Inflammatory macrophage (primary cell): ENCODE data around the gene RFX4.

Source experiments
- DNase-seq, 2 donors: peaks; one replicate each; pipeline ENCODE4 v3.0.0-alpha.2; 2020 to 2022

RFX4 gene

DNA sequence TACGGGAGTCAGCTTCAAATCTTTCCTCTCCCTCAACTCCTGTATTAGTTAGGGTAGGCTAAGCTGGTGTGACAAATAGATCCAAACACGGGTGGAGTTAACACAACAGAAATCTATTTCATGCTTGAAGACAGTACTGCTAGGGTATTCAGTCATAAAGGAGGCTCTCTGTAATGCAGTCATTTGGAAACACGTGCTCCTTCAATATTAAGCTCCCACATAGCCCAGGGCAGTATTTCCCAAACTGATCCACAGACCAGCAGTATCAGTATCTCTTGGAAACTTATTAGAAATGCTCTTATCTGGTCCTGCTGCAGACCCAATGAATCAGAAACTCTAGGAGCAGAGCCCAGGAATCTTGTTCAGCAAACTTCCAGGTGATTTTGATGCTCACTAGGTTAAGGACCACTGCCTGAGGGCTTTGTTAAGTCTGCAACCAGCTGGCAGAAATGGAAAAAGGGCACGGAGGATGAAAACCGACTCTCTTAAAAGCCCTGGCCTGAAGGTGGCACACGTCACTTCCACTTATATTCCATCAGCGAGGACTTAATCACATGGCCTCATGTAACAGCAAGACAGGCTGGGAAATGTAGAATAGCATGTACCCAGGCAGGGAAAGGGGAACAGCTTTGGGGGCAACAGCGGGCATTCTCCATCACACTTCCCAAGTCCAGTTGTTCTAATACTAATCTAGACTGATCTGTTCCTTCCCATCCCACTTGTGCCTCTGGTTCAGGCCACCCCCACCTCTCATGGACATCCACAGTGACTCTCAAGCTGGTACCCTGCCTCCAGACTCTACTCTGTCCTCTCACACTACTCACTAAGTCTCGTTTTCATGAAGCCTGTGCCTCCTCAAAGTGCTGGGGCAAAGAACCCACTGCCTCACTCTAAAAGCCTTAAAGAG lies 153.5 kb downstream of the RFX4 start:
- DNase-seq, result peak in 1 of 2 donors; percentile 14

DNA sequence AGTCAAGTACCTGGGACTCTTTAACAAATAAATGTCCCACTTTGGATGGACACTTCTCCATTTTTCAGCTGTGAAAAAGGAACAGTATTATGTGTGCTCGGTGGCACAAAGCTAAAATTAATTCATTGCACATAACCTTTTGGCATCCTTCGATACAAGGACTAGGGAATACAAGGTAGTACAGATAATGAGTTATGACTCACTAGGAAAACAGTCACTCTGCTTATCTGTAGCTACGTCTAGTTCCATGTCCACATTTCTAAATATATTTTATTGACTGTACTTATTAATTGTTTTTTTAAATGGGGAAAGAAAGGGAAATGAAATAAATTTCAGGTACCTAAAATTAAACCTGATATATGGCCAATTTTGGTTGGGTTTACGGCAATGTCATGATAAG lies 156.5 kb downstream of the RFX4 start:
- DNase-seq, result peak in 1 of 2 donors; percentile 6

DNA sequence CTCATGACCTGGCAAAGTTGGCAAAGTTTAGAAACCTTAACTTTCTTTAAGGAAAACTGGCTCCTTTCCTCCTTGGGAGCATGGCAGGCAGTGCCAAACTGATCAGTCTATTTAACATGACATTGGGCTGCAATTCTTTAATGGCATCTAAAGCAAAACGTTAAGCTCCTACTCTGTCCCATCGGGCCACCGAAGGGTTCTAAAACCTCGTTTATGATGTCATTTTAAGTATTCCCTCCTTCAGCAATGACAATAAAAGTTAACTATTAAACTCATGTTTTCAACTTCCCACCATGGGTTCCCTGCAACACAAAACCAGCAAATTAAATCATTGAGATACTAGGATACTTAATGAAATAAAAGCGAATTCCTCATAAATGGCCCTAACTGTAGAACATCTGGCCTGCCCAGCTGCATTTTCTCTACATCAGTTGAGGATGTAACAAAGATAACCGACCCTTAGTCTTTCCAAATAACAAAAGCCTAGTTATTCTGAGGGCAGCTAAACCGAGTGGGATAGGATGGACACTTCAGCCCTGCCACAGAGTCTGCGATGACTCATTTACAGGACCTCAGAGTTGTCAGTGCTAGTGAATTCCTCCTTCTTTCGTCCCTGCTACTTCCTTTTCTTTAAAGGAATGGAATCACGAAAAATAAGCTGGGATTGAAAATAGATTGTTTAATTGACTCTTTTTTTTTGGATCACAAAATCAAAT lies 157.2 kb downstream of the RFX4 start:
- peak; percentile 19 to 20 for DNase-seq

DNA sequence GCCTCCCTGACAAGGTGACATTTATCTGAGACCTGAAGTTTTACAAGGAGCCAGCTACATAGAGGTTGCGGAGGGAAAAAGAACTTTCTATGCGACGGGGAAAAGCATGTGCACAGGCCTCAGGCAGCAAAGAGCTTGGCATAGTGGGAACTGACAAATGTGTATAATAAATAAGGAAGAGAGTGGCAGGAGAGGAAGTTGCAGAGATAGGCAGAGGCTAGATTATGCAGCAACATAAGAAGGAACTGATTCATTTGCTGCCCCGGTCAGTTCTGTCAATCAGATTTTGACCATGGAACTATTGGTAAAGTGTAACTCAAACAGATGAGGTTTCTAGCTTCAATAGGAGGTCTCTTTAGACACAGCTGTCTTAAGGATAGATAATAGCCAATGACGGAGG lies 158.0 kb downstream of the RFX4 start:
- DNase-seq, result peak; percentile 69 to 75

DNA sequence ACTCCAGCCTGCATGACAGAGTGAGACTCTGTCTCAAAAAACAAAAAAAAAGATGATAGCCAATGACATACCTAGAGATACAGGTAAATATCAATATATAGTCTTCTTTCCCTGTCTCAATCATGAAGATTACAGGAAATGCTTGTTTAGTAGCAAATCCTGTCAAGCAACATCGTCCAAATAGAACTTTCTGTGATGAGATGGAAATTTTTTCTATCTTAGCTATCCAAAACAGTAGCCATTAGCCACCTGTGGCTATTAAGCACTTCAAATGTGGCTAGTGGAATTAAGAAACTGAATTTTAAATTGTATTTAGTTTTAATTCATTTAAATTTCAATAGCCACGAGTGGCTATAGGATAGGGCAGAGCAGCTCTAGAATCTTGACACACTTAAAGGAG lies 158.4 kb downstream of the RFX4 start:
- no peak for DNase-seq

DNA sequence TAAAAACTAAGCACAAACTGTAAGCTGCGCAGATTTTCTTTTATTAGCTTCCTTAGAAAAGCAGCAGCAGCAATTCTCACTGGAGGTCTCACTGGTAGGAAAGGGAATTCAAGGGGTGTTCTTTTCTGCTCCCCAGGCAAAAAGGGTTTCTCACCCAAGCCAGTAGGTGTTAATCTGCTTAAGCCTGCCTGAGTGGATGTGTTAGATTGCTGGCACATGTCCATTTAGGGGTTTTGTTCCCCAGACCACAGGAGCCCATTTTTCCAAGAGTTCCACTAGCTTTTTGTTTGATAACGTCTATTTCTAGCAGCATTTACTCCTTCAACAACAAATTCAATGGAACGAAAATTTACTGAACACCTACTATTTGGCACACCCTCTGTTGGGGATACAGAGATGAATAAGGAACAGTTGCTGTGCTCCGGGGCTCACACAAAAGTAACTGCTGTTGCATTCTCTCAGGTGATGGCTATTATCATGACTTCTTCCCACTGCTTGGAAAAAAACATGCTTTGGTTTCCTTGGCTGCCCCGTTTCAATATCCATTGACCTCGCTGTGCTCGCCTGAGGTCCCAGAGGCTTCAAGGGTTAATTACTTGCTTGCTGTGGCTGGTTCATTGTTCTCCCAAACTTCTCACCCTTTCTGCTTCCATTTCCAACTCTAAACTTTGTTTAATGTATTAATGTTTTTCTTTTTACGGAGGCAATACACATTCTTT lies 160.6 kb downstream of the RFX4 start:
- DNase-seq, result no peak

DNA sequence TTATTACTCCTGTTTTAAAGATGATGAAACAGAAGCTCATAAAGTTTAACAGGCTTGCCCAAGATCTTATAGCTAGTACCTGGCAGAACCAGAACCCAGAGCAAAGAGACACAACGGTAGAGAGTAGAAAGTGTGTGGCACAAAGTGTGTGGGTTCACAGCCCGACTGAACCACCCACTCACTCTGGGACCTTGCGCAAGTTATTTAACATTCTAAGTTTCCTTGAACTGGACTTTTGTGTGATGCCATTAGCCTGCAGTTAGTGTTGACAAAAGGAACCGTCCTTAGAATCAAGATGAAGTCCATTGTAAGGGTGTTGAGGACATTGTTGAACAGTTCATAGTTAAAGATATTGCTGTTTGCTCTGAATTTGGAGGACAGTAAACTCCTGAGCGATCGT lies 161.8 kb downstream of the RFX4 start:
- DNase-seq, result peak in 1 of 2 donors; percentile 10

DNA sequence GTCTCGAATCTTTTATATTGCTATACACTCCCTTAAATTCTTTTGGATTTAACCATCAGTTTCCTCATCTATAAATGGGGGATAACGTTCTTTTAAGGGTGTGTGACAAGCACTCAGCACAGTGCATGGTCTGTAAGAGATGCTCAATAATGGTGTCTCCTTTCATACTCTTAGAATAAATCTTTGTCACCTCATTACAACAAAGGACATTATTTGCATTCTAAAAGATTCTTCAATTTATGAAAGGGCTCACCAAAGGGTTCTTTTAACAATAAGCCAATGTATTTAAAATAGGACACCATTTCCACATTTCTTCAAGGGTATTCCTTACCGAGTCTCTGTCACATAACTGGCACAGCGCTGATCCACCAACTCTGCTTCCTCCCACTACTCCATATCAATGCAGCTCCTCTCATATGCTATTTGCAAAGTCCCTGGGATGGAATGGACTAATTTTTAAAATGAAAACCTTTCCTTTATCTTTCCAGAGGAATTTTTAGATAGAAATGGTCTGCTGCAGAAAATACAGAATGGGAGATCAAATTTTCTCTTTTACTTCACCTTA lies 162.5 kb downstream of the RFX4 start:
- DNase-seq, result no peak

DNA sequence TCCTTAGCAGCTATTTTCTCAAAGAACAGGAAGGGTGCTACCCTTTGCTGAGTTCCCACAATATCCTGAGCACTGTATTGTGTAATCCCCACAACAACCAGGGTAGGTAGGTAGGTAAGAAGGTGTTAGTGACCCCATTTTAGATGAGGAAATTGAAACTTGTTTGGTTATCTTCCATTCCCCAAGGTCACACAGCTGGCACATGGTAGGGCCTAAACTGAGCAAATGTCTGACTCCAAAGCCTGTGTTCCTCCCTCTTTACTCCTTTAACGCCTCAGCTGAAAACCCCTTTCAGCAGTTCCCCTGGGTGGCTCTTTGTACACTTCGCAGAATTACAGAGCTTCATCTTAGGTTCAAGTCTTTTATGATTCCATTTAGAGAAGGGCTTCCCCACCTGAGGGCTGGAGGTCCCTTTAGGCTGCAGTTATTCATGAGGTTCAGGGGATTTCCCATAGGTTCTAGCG lies 165.2 kb downstream of the RFX4 start:
- no peak for DNase-seq

DNA sequence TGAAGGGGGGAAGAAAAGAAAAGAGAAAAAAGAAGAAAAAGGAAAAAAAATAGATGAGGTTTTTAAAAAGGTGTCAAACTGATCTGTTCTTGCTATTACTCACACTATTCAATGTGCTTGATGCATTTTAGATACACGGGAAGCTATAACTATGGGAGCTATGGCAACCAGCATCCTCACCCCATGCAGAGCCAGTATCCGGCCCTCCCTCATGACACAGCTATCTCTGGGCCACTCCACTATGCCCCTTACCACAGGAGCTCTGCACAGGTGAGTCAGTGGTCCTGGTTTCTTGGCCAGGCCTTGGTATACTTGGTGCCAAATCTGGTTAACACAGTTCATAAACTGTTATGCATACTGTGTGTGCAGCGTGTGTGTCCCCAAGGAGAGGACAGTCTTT lies 167.7 kb downstream of the RFX4 start:
- DNase-seq, result no peak

DNA sequence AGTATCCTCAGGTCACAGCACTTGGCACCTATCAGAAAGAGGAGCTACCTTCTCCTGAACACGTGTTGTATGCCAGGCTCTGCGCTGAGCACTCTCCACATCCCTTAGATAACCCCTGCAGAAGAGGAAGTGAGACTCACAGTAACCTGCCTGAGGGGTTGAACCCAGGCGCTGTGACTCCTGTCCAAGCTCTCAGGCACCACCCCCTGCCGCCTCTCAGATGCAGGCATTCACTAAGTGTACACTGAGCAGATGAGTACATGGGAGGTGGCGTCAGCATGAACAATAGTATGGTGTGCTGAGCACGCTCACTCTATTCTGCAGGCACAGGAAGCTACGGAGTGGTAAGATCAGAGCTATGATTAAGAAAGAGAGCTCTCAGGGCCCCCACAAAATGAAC lies 170.7 kb downstream of the RFX4 start:
- no peak for DNase-seq

DNA sequence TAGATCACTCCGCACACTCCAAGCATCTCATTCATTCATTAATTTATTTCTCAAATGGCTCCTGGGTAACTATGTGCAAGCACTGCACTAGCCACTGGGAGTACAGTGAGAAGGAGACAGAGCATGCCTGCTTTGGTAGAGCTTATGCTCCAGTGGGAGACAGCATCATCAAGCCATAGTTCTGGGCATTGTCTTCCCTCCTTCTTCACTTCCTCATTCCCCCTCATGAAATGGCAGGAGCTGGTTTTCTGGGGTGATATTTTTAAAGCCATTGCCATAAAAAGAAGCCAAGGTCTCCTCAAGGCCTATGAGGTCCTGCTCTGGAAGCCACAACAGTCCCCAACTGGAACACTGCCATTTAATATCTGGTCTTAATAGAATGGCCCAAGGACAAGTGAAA lies 171.5 kb downstream of the RFX4 start:
- DNase-seq, result no peak

DNA sequence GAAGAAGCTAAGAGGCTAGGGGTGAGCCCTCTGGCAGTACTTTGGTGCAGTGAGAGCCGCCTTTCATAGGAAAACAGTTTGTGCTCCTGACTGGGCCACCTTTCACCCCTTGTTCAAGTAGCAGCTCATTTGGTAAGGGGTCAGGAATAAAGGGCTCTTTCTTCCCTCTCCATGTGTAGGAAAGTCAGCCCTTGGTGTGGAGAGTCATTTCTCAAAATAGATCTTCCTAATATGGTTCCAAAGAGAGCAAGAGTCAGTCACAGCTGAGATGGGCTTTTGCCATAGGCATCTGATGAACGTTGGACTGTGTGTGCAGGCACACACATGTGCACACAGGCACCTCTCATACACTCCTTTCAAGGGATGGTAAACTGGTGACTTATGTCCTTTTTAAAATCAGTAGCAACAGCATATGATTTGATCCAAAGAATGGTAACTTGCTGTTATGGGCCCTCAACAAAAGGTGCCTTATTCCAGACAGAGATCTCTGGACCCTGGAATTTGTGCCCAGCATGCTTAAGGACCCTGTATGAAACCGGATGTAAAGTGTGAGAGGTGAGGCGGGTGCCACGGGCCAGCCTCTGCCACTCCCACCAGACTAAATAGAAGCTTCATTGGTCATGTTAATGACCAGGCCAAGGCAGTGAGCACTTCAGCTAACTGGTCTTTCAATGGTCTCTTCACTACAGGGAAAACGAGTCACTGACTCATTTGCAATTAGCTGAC lies 175.0 kb downstream of the RFX4 start:
- DNase-seq, result no peak

DNA sequence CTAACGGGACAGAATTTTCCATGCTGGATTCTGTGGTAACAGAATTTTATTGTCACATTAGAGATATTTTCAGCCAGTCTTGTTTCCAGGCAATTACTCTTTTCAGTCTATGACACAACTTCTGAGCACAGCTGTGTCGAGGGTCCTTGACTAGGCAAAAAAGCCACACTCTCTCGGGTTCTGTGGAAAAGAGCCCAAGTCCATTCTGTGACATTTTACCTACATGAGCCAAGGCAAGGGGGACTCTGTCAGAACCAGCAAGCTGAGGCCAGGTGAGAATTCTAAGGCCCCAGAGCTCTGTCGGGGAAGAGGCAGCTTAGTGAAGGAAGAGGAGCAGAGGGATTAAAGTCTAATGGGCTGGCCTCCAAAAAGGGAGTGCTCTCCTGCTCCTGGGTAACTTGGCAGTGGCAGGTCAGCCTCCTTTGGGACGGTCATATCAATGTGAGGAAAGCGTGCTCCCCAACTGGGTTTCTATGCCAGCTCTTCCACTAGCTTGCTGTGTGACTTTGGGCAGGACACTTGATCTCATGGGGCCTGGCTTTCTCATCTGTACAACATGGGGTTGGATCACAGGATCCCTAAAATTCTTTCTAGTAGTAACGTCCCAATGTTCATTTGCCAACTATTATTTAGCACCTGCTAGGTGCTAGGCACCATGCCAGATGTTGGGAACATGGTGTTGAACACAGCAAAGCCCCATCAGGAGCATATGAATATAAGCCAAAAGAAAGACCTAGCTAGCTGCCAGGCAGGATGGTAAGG lies 175.7 kb downstream of the RFX4 start:
- no peak for DNase-seq

DNA sequence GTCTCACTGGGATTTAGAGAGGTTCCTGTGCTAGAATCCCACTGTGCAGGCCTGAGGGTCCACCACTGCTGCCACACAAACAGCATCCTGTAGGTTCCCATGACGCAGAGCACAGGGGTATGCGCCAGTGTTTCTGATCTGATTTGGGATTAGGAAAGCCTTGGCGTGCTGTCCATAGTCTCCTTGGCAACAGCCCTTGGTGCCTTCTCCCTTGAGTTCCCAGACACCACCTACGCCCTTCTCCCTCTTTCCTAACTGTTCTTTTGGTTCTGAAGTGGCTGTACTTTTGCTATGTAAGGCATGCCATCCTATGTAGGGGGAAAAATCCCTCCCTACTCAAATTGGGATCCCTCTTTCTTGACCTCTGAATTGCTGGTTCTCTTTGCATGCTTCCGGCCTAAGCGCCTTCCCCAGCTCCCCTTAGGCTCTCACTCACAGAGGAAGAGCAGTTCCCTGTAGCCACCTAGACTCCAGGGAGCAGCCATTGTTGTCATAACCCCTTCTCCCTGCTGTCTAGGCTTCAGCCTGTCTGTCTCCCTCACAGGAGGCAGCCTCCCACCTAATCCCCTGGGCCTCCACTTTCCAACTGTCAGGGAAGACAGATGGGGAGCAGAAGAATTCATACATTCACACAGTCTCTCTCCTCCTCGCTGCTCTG lies 176.9 kb downstream of the RFX4 start:
- no peak for DNase-seq

DNA sequence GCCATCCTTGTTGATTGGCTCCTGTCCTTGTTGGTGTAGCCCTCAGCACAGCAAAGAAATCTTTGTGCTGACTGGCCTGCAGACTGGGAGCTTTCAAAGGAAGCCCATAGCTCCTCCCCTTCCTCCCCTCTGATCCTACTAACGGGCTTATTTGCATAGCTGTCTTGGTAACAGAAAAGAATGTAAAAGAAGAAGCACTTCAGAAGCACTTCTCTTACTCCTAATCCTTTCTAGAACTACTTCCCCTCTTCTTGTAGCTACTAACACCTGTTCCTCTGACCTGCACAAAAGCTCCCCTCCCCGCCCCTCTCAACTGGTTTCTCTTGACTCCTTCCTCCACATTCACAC lies 177.4 kb downstream of the RFX4 start:
- peak; percentile 23 to 64 for DNase-seq

DNA sequence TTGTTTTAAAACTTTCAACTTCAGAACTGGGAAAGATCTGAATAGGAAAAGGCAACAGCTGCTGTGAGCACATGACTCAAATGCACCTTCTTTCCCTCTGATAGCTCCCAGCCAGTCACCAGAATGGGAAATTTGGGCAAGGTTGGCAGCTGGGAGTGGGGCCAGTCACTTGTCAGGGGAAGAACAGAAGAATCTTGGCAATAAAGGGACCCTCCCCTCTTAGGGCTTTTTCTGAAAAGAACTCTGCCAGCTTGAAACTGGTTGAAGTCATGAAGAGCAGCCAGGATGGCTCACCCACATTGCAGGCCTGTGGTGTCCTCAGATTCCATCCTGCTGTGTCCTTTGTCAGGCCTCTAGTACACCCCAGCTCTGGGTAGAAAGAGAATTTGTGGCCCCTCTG lies 181.4 kb downstream of the RFX4 start:
- DNase-seq, result no peak

DNA sequence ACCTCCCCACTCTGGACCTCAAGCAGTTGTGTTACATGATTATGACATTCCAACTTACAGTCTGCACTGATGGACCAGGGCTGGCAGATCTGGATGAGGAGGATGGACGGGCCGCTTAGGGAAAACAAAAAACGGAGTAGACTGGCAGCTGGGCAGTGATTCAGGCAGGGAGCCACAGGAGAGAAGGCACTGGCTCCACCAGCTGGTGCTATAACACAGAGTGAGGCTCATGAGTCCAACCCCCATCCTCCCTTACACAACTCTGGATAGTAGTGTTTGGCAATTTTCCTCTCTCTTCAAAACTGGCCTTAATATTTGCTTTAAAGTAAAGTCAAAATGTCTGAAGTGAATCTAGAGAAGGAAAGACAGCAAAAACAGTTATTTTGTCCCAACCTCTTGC lies 181.9 kb downstream of the RFX4 start:
- DNase-seq, result peak; percentile 37 to 60

DNA sequence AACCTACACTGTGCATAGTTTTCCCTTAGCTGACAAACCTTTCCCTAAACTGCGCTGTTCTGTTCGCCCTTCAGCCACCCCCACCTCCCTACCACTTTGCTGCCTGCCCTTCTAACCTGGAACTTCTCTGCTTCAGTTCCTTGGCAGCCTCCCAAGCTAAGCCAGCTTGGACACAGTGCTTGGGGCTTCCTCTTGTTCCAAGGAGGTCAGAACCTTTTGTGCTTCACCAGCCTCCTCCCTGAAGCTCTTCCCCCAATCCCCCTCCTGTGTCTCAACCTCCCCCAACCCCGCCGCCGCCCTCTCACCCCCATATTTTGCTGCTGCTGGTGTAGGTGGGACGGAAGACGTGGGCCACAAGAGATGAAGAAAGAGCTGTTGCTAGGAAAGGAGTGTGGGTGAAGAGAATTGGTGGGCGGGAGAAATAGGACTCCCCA lies 183.6 kb downstream of the RFX4 start:
- DNase-seq, result peak; percentile 37 to 60

DNA sequence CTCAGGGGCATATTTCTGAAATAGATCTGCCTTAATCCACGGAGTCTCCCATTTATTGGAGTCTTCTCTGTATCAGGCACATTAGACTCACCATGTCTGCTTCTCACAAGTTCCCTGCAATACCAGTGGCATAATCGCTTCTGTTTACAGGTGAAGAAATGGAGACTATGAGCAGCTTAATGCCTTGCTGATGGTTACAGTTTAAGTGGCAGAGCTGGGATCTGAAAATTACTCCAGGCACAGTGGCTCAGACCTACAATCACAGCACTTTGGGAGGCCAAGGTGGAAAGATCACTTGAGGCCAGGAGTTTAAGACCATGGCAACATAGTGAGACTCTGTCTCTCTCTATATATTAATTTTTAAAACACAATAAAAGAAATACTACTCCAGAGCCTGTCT lies 184.4 kb downstream of the RFX4 start:
- no peak for DNase-seq
